Upper lobe of right lung (tissue), 1 donor: ENCODE data around the gene FOXP1. TPM values are rescaled to one million over a fixed set of nuclear protein-coding genes. Genes with fewer than 3 reads are reported as not detected.

Experiments
- ATAC-seq: fragments of 200-7000 bp; cut with Tn5 transposase; one replicate; pipeline ENCODE4 v1.9.1; 2020; ENCODE audit warnings: mild to moderate bottlenecking, moderate library complexity
- DNase-seq: peaks from one replicate; pipeline ENCODE4 v3.0.0-alpha.2; 2020
- H3K27ac ChIP-seq: fragments of 200-600 bp; one replicate; pipeline ENCODE4 v1.8.0; 2022
- H3K27me3 ChIP-seq: fragments of 200-600 bp; one replicate; pipeline ENCODE4 v1.8.0; 2022; ENCODE audit warnings: mild to moderate bottlenecking
- H3K36me3 ChIP-seq: fragments of 200-600 bp; one replicate; pipeline ENCODE4 v1.8.0; 2022
- H3K4me1 ChIP-seq: fragments of 200-600 bp; one replicate; pipeline ENCODE4 v1.8.0; 2022
- H3K4me3 ChIP-seq: fragments of 200-600 bp; one replicate; pipeline ENCODE4 v1.8.0; 2022; ENCODE audit warnings: mild to moderate bottlenecking
- H3K9me3 ChIP-seq: fragments of 200-600 bp; one replicate; pipeline ENCODE4 v1.8.0; 2022
- intact Hi-C: fragments of 100-400 bp; cut with DNase I; formaldehyde crosslinking; loops from one replicate; pipeline ENCODE4 v1.11.0; 2022
- total RNA-seq: library from RNA; stranded (reverse); fragmentation: NEBNext Ultra II Directional; extraction: Animal tissue kit (Norgen Biotek cat#: 25700); gene quantifications from one replicate; pipeline ENCODE4 v1.2.1, GENCODE V29; 2021
- TF ChIP-seq, protein P1 (sequence below): fragments of 200-600 bp; IDR thresholded peaks from one replicate; pipeline ENCODE4 v1.8.0; 2022; ENCODE audit warnings: antibody characterized with exemption
- donor health status: DM: no; HTN: yes; CAD: no; lungs with severe emphysema.

FOXP1 gene
- total RNA-seq, 1 donor from 2014 or later, result 140 TPM

DNA sequence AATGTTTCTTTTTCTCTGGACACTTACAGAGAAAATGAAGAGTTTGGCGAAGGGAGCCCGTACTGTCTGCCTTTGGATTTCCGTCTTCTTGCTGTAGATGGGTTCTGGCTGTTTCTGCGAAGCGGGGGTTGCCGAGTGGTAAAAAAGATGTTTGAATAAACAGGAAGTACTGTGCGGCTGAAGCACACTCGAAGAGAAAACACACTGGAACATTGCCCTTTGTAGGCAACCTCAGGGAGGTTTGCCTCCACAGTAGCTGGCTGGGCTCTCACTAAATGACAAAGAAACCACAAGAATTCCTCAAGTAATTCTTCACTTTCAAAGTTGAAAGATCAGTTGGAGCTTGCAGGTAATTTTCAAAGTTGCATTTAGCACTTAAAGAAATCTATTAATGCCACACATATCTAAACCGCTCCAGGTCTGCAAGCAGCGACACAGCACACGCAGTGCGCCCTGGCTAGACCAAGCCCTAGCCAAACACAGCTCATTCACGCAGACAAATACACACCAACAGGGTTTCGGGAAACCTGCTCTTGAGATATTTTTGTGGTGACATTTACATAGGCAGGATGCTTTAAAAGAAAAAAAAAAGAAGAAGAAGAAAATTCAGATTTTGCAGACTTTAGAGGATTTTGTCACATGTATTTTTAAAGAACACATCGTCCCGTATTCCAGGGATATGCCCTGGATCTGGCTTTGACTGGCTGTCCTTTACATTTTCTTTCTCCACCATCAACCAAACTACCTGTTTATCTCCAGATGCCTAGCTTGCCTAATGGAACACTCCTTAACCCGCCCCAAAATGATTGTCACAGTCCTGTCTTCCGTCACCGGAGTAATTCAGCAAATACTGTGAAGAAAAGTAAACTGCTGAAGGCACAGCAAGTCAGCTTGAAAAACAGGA lies 452.8 kb downstream of the FOXP1 start:
- peak overlapping the region; percentile 58 for H3K4me3 ChIP-seq
- ATAC-seq, result peak; percentile 91
- H3K4me1 ChIP-seq, result peaks cover 66% of the 10 kb centered on the region
- intact Hi-C loops, result no loop called here
- H3K9me3 ChIP-seq, result no peaks in the 10 kb centered on the region
- no peaks in the 10 kb centered on the region for H3K27me3 ChIP-seq
- no peaks in the 10 kb centered on the region for H3K36me3 ChIP-seq
- H3K27ac ChIP-seq, result peak overlapping the region; percentile 89
- TF ChIP-seq, protein P1, sequence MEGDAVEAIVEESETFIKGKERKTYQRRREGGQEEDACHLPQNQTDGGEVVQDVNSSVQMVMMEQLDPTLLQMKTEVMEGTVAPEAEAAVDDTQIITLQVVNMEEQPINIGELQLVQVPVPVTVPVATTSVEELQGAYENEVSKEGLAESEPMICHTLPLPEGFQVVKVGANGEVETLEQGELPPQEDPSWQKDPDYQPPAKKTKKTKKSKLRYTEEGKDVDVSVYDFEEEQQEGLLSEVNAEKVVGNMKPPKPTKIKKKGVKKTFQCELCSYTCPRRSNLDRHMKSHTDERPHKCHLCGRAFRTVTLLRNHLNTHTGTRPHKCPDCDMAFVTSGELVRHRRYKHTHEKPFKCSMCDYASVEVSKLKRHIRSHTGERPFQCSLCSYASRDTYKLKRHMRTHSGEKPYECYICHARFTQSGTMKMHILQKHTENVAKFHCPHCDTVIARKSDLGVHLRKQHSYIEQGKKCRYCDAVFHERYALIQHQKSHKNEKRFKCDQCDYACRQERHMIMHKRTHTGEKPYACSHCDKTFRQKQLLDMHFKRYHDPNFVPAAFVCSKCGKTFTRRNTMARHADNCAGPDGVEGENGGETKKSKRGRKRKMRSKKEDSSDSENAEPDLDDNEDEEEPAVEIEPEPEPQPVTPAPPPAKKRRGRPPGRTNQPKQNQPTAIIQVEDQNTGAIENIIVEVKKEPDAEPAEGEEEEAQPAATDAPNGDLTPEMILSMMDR, result no peak
- peak; percentile 75 for DNase-seq

DNA sequence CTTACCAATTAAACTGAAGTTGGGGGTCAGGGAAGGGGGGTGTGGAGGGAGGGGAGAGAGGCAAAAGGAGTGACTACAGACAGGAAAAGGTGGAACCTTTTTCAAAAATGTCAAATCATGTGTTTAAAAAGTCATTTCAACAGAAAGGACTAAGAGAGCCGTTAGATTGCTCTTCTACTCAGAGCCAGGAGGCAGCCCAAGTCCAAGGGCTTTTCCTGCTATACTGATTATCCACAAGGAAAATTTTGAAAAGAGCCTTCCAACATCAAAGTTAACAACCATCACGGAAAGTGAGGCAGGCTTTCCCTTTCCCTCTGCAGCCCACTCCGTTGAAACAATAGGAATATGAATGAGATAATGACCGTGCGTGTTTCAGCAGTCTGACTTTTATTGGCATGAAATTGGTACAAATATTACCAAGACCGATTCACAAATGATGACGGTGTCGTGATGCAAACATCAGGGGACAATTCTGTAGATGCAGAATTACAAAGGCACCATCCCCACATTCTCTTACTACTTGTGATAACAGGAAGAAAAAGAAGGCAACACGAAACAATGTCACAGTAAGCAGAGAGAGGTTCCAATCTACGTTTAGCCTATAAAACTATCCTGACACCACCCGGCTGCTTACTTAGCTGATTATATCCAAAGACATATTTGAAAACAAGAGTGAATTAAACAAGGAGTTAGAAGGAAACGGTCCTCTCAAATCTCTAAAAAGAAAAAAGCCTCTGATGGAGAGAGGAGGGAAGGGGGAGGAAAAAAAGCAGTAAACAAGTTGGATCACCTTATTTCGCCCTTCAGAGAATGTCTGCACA lies 453.7 kb downstream of the FOXP1 start:
- DNase-seq (no peak), ATAC-seq (no peak)
- intact Hi-C loops, result no loop called here
- Histone ChIP-seq H3K9me3 (no peaks in the 10 kb centered on the region), H3K36me3 (no peaks in the 10 kb centered on the region), H3K4me1 (peaks cover 60% of the 10 kb centered on the region), H3K4me3 (peak overlapping the region; percentile 58), H3K27ac (peak overlapping the region; percentile 89), H3K27me3 (no peaks in the 10 kb centered on the region)
- TF ChIP-seq, protein P1, result no peak

DNA sequence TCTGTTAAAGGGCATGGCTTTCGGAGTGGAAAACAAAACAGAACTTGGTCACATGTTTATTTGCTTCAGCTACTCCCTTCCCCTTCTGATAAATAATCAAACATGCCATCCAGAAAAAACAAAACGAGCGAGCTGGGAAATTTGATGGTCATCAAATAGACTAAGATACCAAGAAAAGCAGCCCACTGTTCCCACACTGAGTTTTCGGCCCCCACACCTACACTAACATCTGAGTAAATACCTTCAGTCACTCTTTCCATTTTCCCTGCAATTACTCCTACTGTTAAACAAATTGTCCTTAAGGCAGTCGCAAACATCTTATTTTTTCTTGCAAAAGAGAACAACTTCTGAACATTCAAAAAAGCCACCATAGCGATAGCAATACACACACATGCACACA lies 454.6 kb downstream of the FOXP1 start:
- TF ChIP-seq, protein P1, result no peak
- intact Hi-C loops, result no loop called here
- peak overlapping the region; percentile 58 for H3K4me3 ChIP-seq
- no peak for DNase-seq
- H3K27me3 ChIP-seq, result no peaks in the 10 kb centered on the region
- H3K27ac ChIP-seq, result peak overlapping the region; percentile 89
- no peak for ATAC-seq
- no peaks in the 10 kb centered on the region for H3K9me3 ChIP-seq
- H3K36me3 ChIP-seq, result no peaks in the 10 kb centered on the region
- H3K4me1 ChIP-seq, result peaks cover 51% of the 10 kb centered on the region

DNA sequence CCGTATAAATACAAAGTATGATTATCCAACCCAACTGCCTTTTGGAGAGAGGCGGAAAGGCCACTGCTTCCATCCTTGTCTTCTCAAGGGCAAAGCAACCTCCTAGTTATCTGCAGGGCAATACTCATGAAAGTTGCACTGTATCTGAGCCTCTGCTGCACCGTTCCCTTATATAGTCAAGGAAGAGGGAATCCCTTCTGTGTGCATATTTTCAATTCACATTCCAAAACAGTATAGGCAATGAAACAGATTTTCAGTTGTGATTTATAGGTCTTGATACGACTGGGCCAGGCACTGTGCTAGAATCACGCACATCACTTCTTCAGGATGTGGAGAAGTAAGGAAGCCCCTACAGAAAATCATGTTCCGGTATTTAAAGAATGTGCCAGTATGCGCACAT lies 455.7 kb downstream of the FOXP1 start:
- Histone ChIP-seq H3K9me3 (no peaks in the 10 kb centered on the region), H3K36me3 (no peaks in the 10 kb centered on the region), H3K4me3 (peak overlapping the region; percentile 58), H3K27me3 (no peaks in the 10 kb centered on the region), H3K27ac (peak overlapping the region; percentile 89), H3K4me1 (peaks cover 43% of the 10 kb centered on the region)
- TF ChIP-seq, protein P1, result no peak
- DNase-seq, result no peak
- ATAC-seq, result no peak
- intact Hi-C loops, result no loop called here

DNA sequence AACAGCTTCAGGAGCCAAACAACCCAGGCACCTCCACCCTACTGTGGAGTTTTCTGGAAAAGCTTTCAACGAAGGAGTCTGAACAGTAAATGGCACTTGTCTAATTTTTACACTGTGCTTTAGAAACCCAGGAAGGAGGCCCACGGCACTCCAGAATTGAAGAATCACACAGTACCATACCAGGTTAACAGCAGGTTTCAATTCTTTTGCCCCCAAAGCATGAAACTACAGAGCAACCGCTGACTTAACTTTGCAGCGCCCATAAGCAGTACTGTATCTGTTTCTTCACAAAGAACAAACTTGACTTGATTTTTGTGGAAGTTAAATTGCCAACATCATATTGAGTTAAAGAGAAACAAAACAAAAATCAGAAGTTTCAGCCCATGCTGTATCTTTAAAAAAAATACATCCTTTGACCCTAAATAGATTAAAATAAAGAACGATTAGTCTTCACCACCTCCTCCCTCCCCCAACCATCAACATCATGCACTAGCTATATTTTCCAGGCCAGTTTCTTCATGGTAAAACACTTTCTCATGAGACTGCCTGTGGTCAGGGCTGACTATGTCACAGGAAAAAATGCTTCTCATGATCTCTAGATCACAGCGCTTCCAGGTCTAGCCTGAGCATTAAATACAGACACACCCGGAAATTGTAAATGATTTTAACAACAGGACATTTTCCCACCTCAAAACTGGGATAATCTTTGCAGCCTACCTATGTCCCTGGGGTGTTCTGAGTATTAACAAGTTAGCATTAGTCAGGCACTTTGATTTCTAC lies 456.3 kb downstream of the FOXP1 start:
- DNase-seq, result no peak
- Histone ChIP-seq H3K9me3 (no peaks in the 10 kb centered on the region), H3K4me1 (peaks cover 37% of the 10 kb centered on the region), H3K27me3 (no peaks in the 10 kb centered on the region), H3K27ac (peak overlapping the region; percentile 89), H3K4me3 (peak overlapping the region; percentile 58), H3K36me3 (no peaks in the 10 kb centered on the region)
- intact Hi-C loops, result no loop called here
- peak; percentile 4 for ATAC-seq
- TF ChIP-seq, protein P1, result no peak
